GM10248 (cell line): ENCODE measurements around the gene SELENOM.

Experiments
- CTCF ChIA-PET: fragments of 300-600 bp; sonication (Branson Sonifier 250); formaldehyde crosslinking; extraction: SDS; loops from one replicate; lab custom pipeline; 2021; ENCODE audit warnings: antibody characterized with exemption; lab: Yijun Ruan, JAX
- POLR2A ChIA-PET: fragments of 350-650 bp; sonication (Branson Sonifier 250); formaldehyde crosslinking; extraction: SDS; loops from one replicate; lab custom pipeline; 2020; ENCODE audit warnings: antibody characterized with exemption; lab: Yijun Ruan, JAX
- DNase-seq: peaks from one replicate; pipeline ENCODE4 v3.0.0; 2012; ENCODE audit errors: extremely low spot score
- CTCF ChIP-seq: IDR thresholded peaks from 2 replicates; pipeline ENCODE4 v1.5.1; 2012; ENCODE audit warnings: mild to moderate bottlenecking, low read depth; ENCODE audit errors: extremely low read depth, missing control alignments, control extremely low read depth

The SELENOM gene, protein sequence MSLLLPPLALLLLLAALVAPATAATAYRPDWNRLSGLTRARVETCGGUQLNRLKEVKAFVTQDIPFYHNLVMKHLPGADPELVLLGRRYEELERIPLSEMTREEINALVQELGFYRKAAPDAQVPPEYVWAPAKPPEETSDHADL

GRCh38 chr22:31107178-31107893 lies at the start of gene SELENOM:
Gene SELENOM (minus strand): TSS chr22:31107568. CDS start chr22:31107505, 63 bp downstream.
- DNase-seq = peak; percentile 96
- ChIA-PET POLR2A (interaction anchor here (0.8 to 1.4 kb wide), 3 partner anchors 26 to 183 kb away, joined by 3 read pairs; partner anchors contain the start of genes MORC2, SMTN and TUG1), CTCF (interaction anchor here (0.6 to 3.1 kb wide), 22 partner anchors 8 to 501 kb away, joined by 3 to 16 read pairs (median 4); no protein-coding TSS in a partner anchor)
- peak; percentile 71 for TF ChIP-seq CTCF

- ChIA-PET CTCF (interaction anchor here (1.0 to 1.6 kb wide), 2 partner anchors 11 to 70 kb away, joined by 3 read pairs; no protein-coding TSS in a partner anchor), POLR2A (no interaction called here)
- DNase-seq = no peak
- TF ChIP-seq CTCF = no peak
These were observed 48.1 kb upstream of the SELENOM start for GRCh38 chr22:31155422-31155821.

DNA sequence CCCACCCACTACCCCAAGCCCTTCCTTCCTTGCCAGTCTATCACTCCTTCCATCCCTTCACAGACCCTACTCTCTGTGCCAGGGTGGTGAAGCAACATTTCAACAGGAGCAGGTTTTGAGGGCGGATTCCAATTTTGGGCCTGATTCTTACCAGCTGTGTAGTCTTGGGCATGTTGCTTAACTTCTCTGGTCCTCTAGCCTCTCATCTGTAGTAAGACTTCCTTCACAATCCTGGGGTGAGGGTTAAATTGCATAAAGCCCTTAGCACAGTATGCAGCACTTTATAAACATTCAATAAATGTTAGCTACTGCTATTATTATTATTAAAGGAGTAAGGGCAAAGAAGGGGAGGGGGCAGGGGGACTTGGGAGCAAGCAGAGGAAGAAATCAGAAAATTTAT lies 47.6 kb upstream of the SELENOM start:
- TF ChIP-seq CTCF = no peak
- ChIA-PET CTCF (interaction anchor here (1.0 to 1.3 kb wide), 2 partner anchors 66 to 70 kb away, joined by 3 read pairs; no protein-coding TSS in a partner anchor), POLR2A (no interaction called here)
- no peak for DNase-seq

- ChIA-PET POLR2A (interaction anchor here (0.7 kb wide), 1 partner anchor 16 kb away, joined by 3 read pairs; no protein-coding TSS in a partner anchor), CTCF (interaction anchor here (1.2 to 1.3 kb wide), 2 partner anchors 64 to 72 kb away, joined by 3 read pairs; no protein-coding TSS in a partner anchor)
- no peak for TF ChIP-seq CTCF
- no peak for DNase-seq
These were observed 46.0 kb upstream of the SELENOM start for GRCh38 chr22:31153357-31153756.

- no peak for TF ChIP-seq CTCF
- no peak for DNase-seq
- POLR2A ChIA-PET = no interaction called here
- CTCF ChIA-PET = interaction anchor here (1.0 kb wide), 1 partner anchor 9 kb away, joined by 3 read pairs; no protein-coding TSS in a partner anchor
These were observed 44.5 kb upstream of the SELENOM start for GRCh38 chr22:31151872-31152271.

GRCh38 chr22:31150615-31151014 lies 43.2 kb upstream of the SELENOM start:
- peak; percentile 4 for TF ChIP-seq CTCF
- ChIA-PET CTCF (interaction anchor here (0.7 kb wide), 1 partner anchor 9 kb away, joined by 5 read pairs; no protein-coding TSS in a partner anchor), POLR2A (no interaction called here)
- DNase-seq = no peak
